T-helper 2 cell treated with Interferon-gamma antibody and Interleukin-4, amounts not matched to agents 5 μg/mL and 100 μg/mL, for 36 hours (primary cell): ENCODE results near the gene GPR171.

Experiments used
- DNase-seq: peaks from one replicate; pipeline ENCODE4 v3.0.0; 2021; ENCODE audit warnings: low spot score
- H3K27ac Mint-ChIP-seq: one replicate; pipeline ENCODE4 v1.8.0; 2021; ENCODE audit warnings: mild to moderate bottlenecking, mixed read lengths
- H3K27me3 Mint-ChIP-seq: one replicate; pipeline ENCODE4 v1.8.0; 2021; ENCODE audit warnings: low read depth, mixed read lengths
- H3K36me3 Mint-ChIP-seq: one replicate; pipeline ENCODE4 v1.8.0; 2021; ENCODE audit warnings: low read depth, mixed read lengths
- H3K4me1 Mint-ChIP-seq: one replicate; pipeline ENCODE4 v1.8.0; 2021; ENCODE audit warnings: low read depth, mixed read lengths
- H3K4me3 Mint-ChIP-seq: one replicate; pipeline ENCODE4 v1.8.0; 2022; ENCODE audit warnings: mild to moderate bottlenecking, moderate library complexity, mixed read lengths
- H3K9me3 Mint-ChIP-seq: one replicate; pipeline ENCODE4 v1.8.0; 2021; ENCODE audit warnings: mixed read lengths

GPR171 gene

DNA sequence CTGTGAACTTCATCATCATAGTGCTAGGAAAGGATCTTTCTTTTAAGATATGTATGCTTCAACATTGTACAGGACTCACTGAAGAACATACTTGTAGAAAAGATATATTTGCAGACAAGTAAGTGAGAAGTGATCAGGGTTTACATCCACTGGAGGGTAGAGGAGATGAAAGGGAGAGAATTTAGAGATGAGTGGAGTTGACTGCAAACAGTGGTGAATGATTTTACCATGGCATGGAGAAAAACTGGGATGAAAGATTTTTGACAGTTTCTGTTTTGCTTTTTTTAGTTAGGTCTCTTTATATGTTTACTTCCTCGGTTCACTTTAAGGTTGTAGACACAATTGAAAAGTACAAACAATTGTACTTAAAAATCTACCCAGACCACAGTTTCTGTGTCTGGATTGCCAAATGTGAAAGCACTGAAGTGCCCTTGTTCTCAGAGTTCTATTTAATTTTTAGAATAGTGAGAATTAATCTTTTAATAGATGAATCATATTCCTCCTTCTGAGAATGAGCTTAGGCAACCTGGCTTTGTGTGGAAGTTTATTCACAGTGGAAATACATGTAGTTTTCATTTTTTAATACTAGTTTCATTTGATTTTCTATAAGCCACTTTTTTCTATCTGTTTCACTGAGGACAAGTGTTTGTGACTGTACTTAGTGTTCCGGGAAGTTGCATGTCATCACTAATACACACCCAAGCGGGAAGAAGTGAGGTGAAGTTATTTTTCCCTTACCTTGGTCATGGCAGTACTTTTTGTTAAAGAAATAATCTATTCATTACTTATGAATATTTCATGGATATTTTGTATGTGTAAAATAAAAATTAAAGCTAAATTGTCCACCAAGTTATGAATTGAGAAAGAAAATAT, 1.8 kb upstream of the GPR171 start:
- Mint-ChIP-seq H3K4me1 (peaks cover 48% of the 10 kb centered on the region), H3K4me3 (peak overlapping the region; percentile 78), H3K27me3 (no peaks in the 10 kb centered on the region), H3K9me3 (no peaks in the 10 kb centered on the region), H3K36me3 (peaks cover 35% of the 10 kb centered on the region), H3K27ac (peak overlapping the region; percentile 94)
- DNase-seq = no peak

DNA sequence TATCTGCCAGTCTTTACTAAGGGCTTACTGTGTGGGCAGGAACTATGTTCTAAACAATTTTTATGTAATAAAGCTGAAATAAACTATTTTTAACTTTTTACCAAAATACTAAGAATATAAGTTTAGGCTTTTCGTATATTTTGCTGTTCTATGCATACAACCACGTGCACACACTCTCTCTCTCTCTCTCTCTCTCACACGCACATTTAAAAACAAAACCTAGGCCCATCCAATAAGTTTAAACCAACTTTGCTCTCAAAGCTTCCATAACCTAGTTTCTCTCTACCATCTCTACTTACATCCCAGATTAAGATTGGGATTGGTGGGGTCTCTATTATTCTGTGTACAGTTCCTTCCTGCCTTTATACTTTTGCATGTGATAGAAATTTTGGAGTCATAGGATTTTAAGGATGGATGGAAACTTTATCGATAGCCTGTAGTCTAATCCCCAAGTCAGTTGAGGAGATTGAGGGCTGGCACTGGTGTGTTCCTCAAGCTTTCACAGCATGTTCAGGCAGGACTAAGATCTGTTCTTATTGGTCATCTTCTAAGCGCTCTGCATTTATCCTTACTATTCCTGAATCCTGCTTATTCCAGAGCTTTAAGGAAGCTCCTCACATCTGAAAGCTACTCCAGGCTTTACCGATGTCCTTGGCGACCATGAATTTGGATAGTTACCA, 1.8 kb downstream of the GPR171 start:
- peaks cover 47% of the 10 kb centered on the region for H3K4me1 Mint-ChIP-seq
- no peaks in the 10 kb centered on the region for H3K9me3 Mint-ChIP-seq
- peak overlapping the region; percentile 94 for H3K27ac Mint-ChIP-seq
- no peak for DNase-seq
- no peaks in the 10 kb centered on the region for H3K27me3 Mint-ChIP-seq
- peaks cover 58% of the 10 kb centered on the region for H3K36me3 Mint-ChIP-seq
- H3K4me3 Mint-ChIP-seq = peak overlapping the region; percentile 99

DNA sequence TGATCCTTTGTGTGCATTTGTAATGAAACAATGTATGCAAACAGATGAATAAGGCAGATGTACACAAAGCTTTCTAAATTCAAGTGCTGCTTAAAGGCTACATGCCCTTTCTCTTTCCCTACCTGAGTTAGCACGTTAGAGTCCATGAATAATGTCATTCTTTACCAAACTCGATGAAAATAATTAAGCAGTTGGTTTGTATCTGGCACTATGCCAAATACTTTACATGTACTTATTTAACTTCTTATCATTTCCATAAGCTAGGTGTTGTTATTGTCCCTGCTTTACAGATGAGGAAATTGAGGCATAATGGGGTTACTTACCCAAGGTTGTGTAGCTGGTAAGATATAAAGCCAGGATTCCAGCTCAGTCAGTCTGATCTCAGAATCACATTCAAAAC, 2.4 kb downstream of the GPR171 start:
- peaks cover 64% of the 10 kb centered on the region for H3K36me3 Mint-ChIP-seq
- H3K4me1 Mint-ChIP-seq = peaks cover 47% of the 10 kb centered on the region
- H3K27me3 Mint-ChIP-seq = no peaks in the 10 kb centered on the region
- no peak for DNase-seq
- no peaks in the 10 kb centered on the region for H3K9me3 Mint-ChIP-seq
- H3K27ac Mint-ChIP-seq = peak overlapping the region; percentile 94
- peak overlapping the region; percentile 99 for H3K4me3 Mint-ChIP-seq

DNA sequence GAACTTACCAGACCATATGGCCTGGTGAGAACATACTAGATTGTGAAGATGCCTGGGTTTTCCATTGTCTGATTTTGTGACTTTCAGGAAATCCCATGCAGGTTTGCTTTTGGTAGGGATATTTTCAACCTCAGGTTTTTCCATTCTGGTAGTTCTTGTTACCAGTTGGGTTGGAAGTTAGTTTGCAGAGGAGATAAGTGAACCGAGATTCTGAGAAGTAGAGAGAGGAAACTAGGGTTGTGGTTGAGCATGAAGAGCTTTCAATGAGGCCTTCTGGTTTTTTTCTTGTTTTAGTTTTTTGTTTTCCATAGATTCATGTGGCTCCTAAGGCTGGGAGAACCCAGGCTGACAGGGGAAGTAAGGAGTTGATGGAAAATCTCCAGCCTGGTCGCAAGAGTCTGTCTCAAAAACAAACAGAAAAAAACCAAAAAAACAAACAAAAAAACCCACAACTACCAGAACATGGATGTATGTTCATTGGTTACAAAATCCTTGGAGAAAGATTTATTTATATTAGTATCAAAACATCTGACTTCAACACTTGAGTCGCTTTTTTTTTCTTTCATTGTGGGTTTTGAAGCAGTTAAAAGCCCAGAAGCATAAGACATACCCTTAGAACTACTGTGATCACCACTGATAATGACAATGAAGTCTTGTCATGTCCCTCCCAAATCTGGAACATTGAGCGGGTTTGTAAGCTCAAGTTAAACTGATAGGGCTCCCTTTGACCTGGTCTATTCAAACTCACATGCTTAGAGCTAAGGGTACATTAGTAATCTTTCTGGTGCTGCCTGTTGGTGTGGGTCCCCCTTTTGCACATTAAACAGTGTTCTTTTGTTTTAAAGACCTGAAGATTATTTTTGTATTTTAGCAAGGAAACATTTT, 3.2 kb downstream of the GPR171 start:
- peaks cover 41% of the 10 kb centered on the region for H3K4me1 Mint-ChIP-seq
- H3K9me3 Mint-ChIP-seq = no peaks in the 10 kb centered on the region
- peak overlapping the region; percentile 99 for H3K4me3 Mint-ChIP-seq
- peaks cover 68% of the 10 kb centered on the region for H3K36me3 Mint-ChIP-seq
- peak overlapping the region; percentile 94 for H3K27ac Mint-ChIP-seq
- no peaks in the 10 kb centered on the region for H3K27me3 Mint-ChIP-seq
- DNase-seq = no peak

- Mint-ChIP-seq H3K4me1 (peaks cover 32% of the 10 kb centered on the region), H3K27ac (peak overlapping the region; percentile 94), H3K36me3 (peaks cover 76% of the 10 kb centered on the region), H3K4me3 (peak overlapping the region; percentile 99), H3K9me3 (no peaks in the 10 kb centered on the region), H3K27me3 (no peaks in the 10 kb centered on the region)
- DNase-seq = no peak
These were observed 4.2 kb downstream of the GPR171 start for GRCh38 chr3:151198849-151199248.

GRCh38 chr3:151197981-151198767, 4.8 kb downstream of the GPR171 start:
- H3K36me3 Mint-ChIP-seq = peaks cover 80% of the 10 kb centered on the region
- peaks cover 31% of the 10 kb centered on the region for H3K4me1 Mint-ChIP-seq
- H3K9me3 Mint-ChIP-seq = peaks cover 3% of the 10 kb centered on the region
- H3K27ac Mint-ChIP-seq = peak overlapping the region; percentile 94
- no peaks in the 10 kb centered on the region for H3K27me3 Mint-ChIP-seq
- no peak for DNase-seq
- H3K4me3 Mint-ChIP-seq = peak overlapping the region; percentile 99

DNA sequence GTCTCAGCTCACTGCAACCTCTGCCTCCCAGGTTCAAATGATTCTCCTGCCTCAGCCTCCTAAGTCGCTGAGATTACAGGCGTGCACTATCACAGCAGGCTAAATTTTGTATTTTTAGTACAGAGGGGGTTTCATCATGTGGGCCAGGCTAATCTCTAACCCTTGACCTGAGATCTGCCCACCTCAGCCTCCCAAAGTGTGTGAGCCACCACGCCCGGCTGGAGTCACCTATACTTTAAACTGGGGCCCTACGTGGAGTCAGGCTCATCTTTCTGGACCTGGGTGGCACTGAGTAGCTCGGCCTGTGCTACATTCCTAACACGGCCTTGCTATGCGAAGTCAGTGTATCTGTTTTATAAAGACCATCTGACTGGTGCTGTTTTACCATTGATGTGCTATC, 5.8 kb downstream of the GPR171 start:
- DNase-seq = no peak
- Mint-ChIP-seq H3K4me3 (no peak overlapping the region), H3K27ac (no peak overlapping the region), H3K4me1 (peaks cover 31% of the 10 kb centered on the region), H3K27me3 (no peaks in the 10 kb centered on the region), H3K9me3 (peaks cover 5% of the 10 kb centered on the region), H3K36me3 (peaks cover 79% of the 10 kb centered on the region)

DNA sequence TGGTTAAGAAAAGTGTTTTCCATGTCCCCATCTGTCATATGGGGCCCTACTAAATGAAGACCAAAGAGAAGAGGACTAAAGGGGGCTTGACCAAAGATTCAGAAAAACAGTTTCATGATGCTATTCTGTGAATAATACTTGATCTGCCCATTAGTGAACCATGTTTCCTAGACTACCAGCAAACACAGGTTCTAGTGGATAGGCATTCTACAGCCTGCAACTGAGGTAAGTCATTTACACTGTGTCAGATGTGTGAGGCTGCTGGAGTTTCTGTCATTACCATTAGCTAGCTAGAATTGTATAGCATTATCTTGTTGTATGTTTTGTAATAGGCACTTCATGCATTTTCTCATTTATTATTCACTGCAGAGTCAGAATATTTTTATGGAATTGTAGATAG, 6.6 kb downstream of the GPR171 start:
- H3K9me3 Mint-ChIP-seq = peaks cover 5% of the 10 kb centered on the region
- H3K4me3 Mint-ChIP-seq = peak overlapping the region; percentile 18
- no peak overlapping the region for H3K27ac Mint-ChIP-seq
- no peak for DNase-seq
- no peaks in the 10 kb centered on the region for H3K27me3 Mint-ChIP-seq
- H3K4me1 Mint-ChIP-seq = peaks cover 31% of the 10 kb centered on the region
- H3K36me3 Mint-ChIP-seq = peaks cover 72% of the 10 kb centered on the region

GRCh38 chr3:151195826-151196225, 7.2 kb downstream of the GPR171 start:
- Mint-ChIP-seq H3K27ac (no peak overlapping the region), H3K36me3 (peaks cover 73% of the 10 kb centered on the region), H3K4me3 (no peak overlapping the region)

DNA sequence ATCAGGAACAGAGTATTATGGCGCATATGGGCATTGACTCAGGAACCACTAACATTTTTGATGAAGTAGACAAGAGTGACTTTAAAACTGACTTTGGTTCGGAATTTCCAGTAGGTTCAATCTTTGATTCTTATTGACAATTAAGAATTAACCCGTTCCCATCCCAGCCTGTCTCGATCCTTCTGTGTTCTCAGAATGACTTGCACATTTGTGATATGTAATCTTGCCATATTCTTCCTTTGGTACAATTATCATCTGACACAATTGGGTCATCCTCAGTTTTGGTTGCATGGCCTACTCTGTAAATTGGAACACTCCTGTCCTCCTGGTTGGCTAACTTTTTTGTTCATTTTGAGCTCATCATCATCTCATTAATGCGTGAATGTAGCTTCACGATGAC, 10.5 kb downstream of the GPR171 start:
- no peak overlapping the region for H3K27ac Mint-ChIP-seq
- no peak for DNase-seq
- peaks cover 33% of the 10 kb centered on the region for H3K4me1 Mint-ChIP-seq
- peaks cover 54% of the 10 kb centered on the region for H3K36me3 Mint-ChIP-seq
- H3K9me3 Mint-ChIP-seq = peaks cover 15% of the 10 kb centered on the region
- no peak overlapping the region for H3K4me3 Mint-ChIP-seq
- no peaks in the 10 kb centered on the region for H3K27me3 Mint-ChIP-seq

More at GRCh38 chr3:151195826-151196225, 7.2 kb downstream of the GPR171 start:
- Mint-ChIP-seq H3K27me3 (no peaks in the 10 kb centered on the region), H3K9me3 (peaks cover 11% of the 10 kb centered on the region), H3K4me1 (peaks cover 33% of the 10 kb centered on the region)
- DNase-seq = no peak

- Mint-ChIP-seq H3K27ac (no peak overlapping the region), H3K36me3 (peaks cover 45% of the 10 kb centered on the region), H3K4me3 (no peak overlapping the region), H3K4me1 (peaks cover 34% of the 10 kb centered on the region), H3K27me3 (no peaks in the 10 kb centered on the region), H3K9me3 (peaks cover 15% of the 10 kb centered on the region)
- DNase-seq = no peak
These were observed 11.9 kb downstream of the GPR171 start for GRCh38 chr3:151191095-151191494.

DNA sequence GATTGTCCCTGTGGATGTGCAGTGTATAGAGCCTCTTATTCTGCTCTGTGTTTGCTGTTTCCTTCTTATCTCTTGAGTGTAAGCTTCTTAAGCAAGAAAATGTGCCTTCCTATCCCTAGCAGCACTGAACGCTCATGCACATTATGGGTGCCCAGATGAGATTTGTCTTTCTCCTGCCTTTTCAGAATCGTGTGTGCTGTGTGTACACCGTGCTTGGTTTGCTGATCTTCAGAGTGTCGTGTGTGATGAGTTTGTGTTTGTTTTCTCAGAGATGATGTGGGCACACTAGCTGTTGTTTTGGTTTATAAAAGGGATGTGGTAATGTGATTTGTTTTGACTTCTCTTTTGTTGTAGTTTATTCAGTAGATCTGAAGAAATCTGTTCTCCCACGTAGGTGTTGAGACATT, 19.7 kb downstream of the GPR171 start:
- peak overlapping the region; percentile 79 for H3K27ac Mint-ChIP-seq
- no peaks in the 10 kb centered on the region for H3K36me3 Mint-ChIP-seq
- no peak for DNase-seq
- no peaks in the 10 kb centered on the region for H3K9me3 Mint-ChIP-seq
- H3K4me3 Mint-ChIP-seq = peak overlapping the region; percentile 72
- H3K27me3 Mint-ChIP-seq = no peaks in the 10 kb centered on the region
- peaks cover 41% of the 10 kb centered on the region for H3K4me1 Mint-ChIP-seq
